ENCODE results near the gene IRGC.

Gene IRGC

DNA sequence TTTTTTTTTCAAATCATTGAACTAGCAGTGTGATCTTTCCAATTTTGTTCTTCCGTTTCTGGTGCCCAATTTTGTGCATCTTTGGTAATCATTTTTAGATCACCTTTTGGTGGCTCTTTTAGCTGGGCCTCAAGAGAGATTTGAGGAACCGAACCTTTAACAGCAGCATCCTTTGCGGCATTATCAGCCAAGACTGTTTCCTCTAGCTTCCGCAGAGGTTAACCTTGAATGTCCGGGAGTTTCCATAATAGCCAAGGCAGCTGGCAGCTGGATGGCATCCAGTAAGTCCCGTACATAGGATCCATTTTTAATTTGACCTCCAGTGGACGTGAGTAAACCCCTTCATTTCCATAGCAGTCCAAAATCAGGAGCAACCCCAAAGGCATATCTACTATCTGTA, 9.6 kb downstream of the IRGC start:
- TF ChIP-seq ISL1 (CRISPR knock-in tag; IDR thresholded peaks at IDR 0.05) (no peak), PPARA (CRISPR knock-in tag; IDR thresholded peaks at IDR 0.05; ENCODE audit: borderline replicate concordance) (no peak), BACH2 (CRISPR knock-in tag; IDR thresholded peaks at IDR 0.05; ENCODE audit: borderline replicate concordance) (no peak), OSR1 (CRISPR knock-in tag; IDR thresholded peaks at IDR 0.05) (no peak), ZC3H10 (CRISPR knock-in tag; IDR thresholded peaks at IDR 0.05) (no peak), ZFP30 (CRISPR knock-in tag; IDR thresholded peaks at IDR 0.05) (no peak)
- TF ChIP-seq, protein P1, sequence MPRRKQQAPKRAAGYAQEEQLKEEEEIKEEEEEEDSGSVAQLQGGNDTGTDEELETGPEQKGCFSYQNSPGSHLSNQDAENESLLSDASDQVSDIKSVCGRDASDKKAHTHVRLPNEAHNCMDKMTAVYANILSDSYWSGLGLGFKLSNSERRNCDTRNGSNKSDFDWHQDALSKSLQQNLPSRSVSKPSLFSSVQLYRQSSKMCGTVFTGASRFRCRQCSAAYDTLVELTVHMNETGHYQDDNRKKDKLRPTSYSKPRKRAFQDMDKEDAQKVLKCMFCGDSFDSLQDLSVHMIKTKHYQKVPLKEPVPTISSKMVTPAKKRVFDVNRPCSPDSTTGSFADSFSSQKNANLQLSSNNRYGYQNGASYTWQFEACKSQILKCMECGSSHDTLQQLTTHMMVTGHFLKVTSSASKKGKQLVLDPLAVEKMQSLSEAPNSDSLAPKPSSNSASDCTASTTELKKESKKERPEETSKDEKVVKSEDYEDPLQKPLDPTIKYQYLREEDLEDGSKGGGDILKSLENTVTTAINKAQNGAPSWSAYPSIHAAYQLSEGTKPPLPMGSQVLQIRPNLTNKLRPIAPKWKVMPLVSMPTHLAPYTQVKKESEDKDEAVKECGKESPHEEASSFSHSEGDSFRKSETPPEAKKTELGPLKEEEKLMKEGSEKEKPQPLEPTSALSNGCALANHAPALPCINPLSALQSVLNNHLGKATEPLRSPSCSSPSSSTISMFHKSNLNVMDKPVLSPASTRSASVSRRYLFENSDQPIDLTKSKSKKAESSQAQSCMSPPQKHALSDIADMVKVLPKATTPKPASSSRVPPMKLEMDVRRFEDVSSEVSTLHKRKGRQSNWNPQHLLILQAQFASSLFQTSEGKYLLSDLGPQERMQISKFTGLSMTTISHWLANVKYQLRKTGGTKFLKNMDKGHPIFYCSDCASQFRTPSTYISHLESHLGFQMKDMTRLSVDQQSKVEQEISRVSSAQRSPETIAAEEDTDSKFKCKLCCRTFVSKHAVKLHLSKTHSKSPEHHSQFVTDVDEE (CRISPR knock-in tag; IDR thresholded peaks at IDR 0.05): no peak
- TF ChIP-seq, protein P2, sequence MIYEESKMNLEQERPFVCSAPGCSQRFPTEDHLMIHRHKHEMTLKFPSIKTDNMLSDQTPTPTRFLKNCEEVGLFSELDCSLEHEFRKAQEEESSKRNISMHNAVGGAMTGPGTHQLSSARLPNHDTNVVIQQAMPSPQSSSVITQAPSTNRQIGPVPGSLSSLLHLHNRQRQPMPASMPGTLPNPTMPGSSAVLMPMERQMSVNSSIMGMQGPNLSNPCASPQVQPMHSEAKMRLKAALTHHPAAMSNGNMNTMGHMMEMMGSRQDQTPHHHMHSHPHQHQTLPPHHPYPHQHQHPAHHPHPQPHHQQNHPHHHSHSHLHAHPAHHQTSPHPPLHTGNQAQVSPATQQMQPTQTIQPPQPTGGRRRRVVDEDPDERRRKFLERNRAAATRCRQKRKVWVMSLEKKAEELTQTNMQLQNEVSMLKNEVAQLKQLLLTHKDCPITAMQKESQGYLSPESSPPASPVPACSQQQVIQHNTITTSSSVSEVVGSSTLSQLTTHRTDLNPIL (CRISPR knock-in tag; IDR thresholded peaks at IDR 0.05; ENCODE audit: low read depth): no peak
- ATAC-seq: no peak

DNA sequence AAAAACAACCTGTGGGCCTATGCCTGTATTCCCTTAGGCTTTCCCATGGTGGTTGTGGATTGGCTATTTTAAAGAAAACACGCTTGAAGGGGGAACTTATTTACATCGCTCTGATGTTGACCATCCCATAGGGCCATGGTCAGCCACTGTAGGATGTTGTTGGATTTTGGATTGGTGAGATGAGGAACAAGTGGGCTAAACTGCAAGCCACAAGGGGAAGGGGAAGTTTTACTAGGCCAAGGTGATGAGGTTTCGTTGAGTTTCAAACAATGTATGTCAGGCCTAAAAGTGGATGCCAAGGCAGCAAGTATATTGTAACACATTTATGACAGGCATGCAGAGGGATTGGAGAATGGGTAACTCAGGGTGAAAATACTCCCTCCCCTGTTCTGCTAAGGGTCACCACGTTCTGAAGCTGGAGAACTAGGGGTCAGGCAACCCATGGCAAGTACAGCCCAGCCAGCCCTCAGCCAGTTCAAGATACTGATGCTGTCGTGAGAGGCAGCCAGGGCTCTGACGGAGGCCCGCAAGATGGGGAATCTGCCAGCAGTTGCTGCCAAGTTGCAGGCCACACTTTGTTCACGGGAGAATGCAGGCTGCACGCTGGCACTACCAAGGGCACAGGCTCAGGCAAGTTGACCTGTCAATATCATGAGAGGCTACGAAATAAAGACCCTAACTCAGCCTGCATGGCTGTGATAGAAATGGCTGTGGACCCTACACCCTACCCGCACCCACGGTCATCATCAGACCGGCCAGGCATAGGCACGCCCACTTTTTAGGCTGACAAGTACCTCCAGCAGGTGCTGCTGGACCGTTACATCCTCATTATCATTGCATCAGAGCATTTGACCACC, 11.1 kb downstream of the IRGC start:
- ATAC-seq: no peak; the same call in 1 of the 3 replicates
- TF ChIP-seq ZNF565 (CRISPR knock-in tag; conservative IDR thresholded peaks at IDR 0.05; ENCODE audit: low read depth): no peak
- TF ChIP-seq ZNF70 (CRISPR knock-in tag; IDR thresholded peaks at IDR 0.05): no peak
- no peak for TF ChIP-seq ZC3H10 (CRISPR knock-in tag; IDR thresholded peaks at IDR 0.05)
- TF ChIP-seq, protein P3, sequence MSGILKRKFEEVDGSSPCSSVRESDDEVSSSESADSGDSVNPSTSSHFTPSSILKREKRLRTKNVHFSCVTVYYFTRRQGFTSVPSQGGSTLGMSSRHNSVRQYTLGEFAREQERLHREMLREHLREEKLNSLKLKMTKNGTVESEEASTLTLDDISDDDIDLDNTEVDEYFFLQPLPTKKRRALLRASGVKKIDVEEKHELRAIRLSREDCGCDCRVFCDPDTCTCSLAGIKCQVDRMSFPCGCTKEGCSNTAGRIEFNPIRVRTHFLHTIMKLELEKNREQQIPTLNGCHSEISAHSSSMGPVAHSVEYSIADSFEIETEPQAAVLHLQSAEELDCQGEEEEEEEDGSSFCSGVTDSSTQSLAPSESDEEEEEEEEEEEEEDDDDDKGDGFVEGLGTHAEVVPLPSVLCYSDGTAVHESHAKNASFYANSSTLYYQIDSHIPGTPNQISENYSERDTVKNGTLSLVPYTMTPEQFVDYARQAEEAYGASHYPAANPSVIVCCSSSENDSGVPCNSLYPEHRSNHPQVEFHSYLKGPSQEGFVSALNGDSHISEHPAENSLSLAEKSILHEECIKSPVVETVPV (CRISPR knock-in tag; IDR thresholded peaks at IDR 0.05): no peak
- TF ChIP-seq, protein P4, sequence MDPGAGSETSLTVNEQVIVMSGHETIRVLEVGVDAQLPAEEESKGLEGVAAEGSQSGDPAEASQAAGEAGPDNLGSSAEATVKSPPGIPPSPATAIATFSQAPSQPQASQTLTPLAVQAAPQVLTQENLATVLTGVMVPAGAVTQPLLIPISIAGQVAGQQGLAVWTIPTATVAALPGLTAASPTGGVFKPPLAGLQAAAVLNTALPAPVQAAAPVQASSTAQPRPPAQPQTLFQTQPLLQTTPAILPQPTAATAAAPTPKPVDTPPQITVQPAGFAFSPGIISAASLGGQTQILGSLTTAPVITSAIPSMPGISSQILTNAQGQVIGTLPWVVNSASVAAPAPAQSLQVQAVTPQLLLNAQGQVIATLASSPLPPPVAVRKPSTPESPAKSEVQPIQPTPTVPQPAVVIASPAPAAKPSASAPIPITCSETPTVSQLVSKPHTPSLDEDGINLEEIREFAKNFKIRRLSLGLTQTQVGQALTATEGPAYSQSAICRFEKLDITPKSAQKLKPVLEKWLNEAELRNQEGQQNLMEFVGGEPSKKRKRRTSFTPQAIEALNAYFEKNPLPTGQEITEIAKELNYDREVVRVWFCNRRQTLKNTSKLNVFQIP (CRISPR knock-in tag; IDR thresholded peaks at IDR 0.05; ENCODE audit: borderline replicate concordance, low read depth): no peak
- no peak for TF ChIP-seq BACH2 (CRISPR knock-in tag; IDR thresholded peaks at IDR 0.05; ENCODE audit: borderline replicate concordance)
- no peak for TF ChIP-seq RARB (CRISPR knock-in tag; IDR thresholded peaks at IDR 0.05)

DNA sequence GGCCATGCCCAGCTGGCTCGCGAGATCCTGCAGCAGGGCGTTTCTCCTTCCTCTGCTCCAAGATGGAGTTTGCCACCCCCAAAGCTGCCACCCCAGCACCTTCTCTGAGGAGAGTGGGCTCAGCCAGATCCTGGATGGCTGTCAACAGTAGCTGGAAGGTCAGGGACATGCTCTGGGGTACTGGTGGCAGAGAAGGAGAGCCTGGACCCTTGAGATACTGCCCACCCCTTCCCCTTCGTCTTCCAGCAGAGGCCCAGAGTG, 11.6 kb downstream of the IRGC start:
- no peak for TF ChIP-seq BACH2 (CRISPR knock-in tag; IDR thresholded peaks at IDR 0.05; ENCODE audit: borderline replicate concordance)
- TF ChIP-seq, protein P4 (CRISPR knock-in tag; IDR thresholded peaks at IDR 0.05; ENCODE audit: borderline replicate concordance, low read depth): no peak
- no peak for TF ChIP-seq ZNF70 (CRISPR knock-in tag; IDR thresholded peaks at IDR 0.05)
- no peak for ATAC-seq

DNA sequence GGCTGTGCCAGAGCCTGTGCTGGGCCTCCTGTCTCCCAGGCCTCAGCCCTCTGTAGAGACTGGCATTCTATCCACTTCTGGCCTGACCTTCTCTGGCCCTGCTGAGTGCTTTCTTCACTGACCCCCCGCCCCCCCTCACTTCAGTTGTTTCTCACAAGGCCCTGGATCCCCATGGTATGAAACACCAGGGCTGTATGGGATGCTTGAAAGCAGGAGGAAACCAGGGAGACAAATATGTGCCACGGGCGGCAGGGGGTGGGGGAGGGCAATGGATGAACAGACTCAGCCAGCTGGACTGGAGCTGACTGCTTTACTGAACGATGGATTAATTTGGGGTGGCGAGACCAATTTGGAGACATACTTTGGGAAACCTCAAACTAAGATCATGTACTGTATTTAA, 14.0 kb downstream of the IRGC start:
- no peak for ATAC-seq
- TF ChIP-seq ZNF565 (CRISPR knock-in tag; conservative IDR thresholded peaks at IDR 0.05; ENCODE audit: low read depth) (no peak), BACH2 (CRISPR knock-in tag; IDR thresholded peaks at IDR 0.05; ENCODE audit: borderline replicate concordance) (no peak), CSDC2 (CRISPR knock-in tag; IDR thresholded peaks at IDR 0.05) (no peak)
- TF ChIP-seq, protein P5, sequence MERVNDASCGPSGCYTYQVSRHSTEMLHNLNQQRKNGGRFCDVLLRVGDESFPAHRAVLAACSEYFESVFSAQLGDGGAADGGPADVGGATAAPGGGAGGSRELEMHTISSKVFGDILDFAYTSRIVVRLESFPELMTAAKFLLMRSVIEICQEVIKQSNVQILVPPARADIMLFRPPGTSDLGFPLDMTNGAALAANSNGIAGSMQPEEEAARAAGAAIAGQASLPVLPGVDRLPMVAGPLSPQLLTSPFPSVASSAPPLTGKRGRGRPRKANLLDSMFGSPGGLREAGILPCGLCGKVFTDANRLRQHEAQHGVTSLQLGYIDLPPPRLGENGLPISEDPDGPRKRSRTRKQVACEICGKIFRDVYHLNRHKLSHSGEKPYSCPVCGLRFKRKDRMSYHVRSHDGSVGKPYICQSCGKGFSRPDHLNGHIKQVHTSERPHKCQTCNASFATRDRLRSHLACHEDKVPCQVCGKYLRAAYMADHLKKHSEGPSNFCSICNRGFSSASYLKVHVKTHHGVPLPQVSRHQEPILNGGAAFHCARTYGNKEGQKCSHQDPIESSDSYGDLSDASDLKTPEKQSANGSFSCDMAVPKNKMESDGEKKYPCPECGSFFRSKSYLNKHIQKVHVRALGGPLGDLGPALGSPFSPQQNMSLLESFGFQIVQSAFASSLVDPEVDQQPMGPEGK (CRISPR knock-in tag; IDR thresholded peaks at IDR 0.05; ENCODE audit: borderline replicate concordance): no peak
